Ascending aorta (tissue), 2 donors: ENCODE results near the gene ENO1. TPM values are rescaled to one million over a fixed set of nuclear protein-coding genes. Genes with fewer than 3 reads are reported as not detected.

Experiments used
- DNase-seq, 2 donors: peaks; one replicate each; pipeline ENCODE4 v3.0.0-alpha.2; 2019; ENCODE audit warnings: low spot score in 2 of 2
- H3K27ac ChIP-seq, 2 donors: fragments of 200-600 bp; sonication (generic); one replicate each; pipeline ENCODE4 v1.5.1; 2016 to 2017; ENCODE audit warnings: mild to moderate bottlenecking in 1 of 2
- H3K27me3 ChIP-seq: fragments of 200-600 bp; sonication (generic); one replicate; pipeline ENCODE4 v1.5.1; 2017
- H3K36me3 ChIP-seq, 2 donors: fragments of 200-600 bp; sonication (generic); one replicate each; pipeline ENCODE4 v1.5.1; 2016
- H3K4me1 ChIP-seq, 2 donors: fragments of 200-600 bp; sonication (generic); one replicate each; pipeline ENCODE4 v1.5.1; 2016 to 2017; ENCODE audit warnings: mild to moderate bottlenecking in 1 of 2
- H3K4me3 ChIP-seq, 2 donors: fragments of 200-600 bp; sonication (generic); one replicate each; pipeline ENCODE4 v1.5.1; 2016 to 2017; ENCODE audit warnings: mild to moderate bottlenecking in 1 of 2
- H3K9me3 ChIP-seq, 2 donors: fragments of 200-600 bp; sonication (generic); one replicate each; pipeline ENCODE4 v1.5.1; 2016
- intact Hi-C: fragments of 100-400 bp; cut with DNase I; formaldehyde crosslinking; loops from one replicate; pipeline ENCODE4 v1.15.1; 2023
- total RNA-seq: library from RNA; depleted of rRNA; stranded (reverse); fragments of >200 nt; gene quantifications from one replicate; pipeline ENCODE4 v1.1.0, GENCODE V29; 2016
- TF ChIP-seq, protein P1 (sequence below), 3 experiments: fragments of 200-600 bp in 2 of 3; fragments of 450-650 bp in 1 of 3; sonication (generic) in 2 of 3; IDR thresholded peaks; one replicate each; pipeline ENCODE4 v1.5.1; 2016 to 2019; ENCODE audit warnings: antibody characterized with exemption in 3 of 3, mild to moderate bottlenecking in 1 of 3, moderate library complexity in 1 of 3

The ENO1 gene
- total RNA-seq, 1 donor from 2014 or later = 637 TPM

DNA sequence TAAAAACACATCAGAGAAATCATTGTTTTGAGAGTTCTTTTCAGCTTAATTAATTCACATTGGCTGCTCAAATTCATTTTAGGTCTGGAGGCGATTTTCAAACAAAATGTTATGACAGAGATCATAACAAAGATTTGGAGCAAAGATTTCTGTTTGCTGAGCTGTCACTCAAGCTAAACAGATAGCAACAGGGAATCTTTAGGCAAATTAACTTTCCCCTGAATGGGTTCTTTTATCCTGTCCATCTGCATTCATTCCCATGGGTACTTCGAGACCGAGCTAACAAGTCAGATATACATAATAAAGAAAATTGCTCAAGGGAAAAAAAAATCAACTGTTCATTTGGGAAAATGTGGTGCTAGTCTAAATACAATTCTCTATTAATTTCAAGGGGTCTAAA lies 37.0 kb upstream of the ENO1 start:
- no peaks in the 10 kb centered on the region for H3K27me3 ChIP-seq
- no peaks in the 10 kb centered on the region for H3K4me1 ChIP-seq
- intact Hi-C loops = loop anchor here (10.0 kb wide), 1 partner anchor 279 kb away; no protein-coding TSS in a partner anchor
- TF ChIP-seq, protein P1, sequence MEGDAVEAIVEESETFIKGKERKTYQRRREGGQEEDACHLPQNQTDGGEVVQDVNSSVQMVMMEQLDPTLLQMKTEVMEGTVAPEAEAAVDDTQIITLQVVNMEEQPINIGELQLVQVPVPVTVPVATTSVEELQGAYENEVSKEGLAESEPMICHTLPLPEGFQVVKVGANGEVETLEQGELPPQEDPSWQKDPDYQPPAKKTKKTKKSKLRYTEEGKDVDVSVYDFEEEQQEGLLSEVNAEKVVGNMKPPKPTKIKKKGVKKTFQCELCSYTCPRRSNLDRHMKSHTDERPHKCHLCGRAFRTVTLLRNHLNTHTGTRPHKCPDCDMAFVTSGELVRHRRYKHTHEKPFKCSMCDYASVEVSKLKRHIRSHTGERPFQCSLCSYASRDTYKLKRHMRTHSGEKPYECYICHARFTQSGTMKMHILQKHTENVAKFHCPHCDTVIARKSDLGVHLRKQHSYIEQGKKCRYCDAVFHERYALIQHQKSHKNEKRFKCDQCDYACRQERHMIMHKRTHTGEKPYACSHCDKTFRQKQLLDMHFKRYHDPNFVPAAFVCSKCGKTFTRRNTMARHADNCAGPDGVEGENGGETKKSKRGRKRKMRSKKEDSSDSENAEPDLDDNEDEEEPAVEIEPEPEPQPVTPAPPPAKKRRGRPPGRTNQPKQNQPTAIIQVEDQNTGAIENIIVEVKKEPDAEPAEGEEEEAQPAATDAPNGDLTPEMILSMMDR (IDR thresholded peaks at IDR 0.05) = no peak
- no peak for DNase-seq
- no peak overlapping the region for H3K4me3 ChIP-seq
- no peaks in the 10 kb centered on the region for H3K9me3 ChIP-seq
- no peaks in the 10 kb centered on the region for H3K36me3 ChIP-seq
- H3K27ac ChIP-seq = no peak overlapping the region

DNA sequence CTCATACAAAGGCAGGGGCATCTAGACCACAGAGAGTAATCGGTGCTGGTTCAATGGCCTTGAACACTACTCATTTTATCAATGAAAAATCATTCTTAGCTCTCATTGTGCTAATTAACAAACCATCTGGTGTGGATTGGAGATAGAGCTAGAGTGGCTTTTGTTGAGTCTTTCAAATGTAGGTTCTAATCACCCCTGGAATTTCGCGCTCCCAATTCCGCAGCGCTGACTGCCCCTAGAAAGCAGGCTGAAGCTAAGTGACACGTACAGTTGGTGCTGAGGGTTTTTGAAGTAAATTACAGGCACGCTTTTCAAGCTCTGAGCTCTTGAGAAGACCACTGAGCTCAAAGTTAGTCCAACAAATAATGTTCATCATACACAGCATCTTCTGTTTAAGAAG lies 36.0 kb upstream of the ENO1 start:
- H3K9me3 ChIP-seq = no peaks in the 10 kb centered on the region
- intact Hi-C loops = loop anchor here (10.0 kb wide), 1 partner anchor 280 kb away; no protein-coding TSS in a partner anchor
- DNase-seq = no peak
- TF ChIP-seq, protein P1 (IDR thresholded peaks at IDR 0.05) = no peak
- no peak overlapping the region for H3K4me3 ChIP-seq
- no peak overlapping the region for H3K27ac ChIP-seq
- no peaks in the 10 kb centered on the region for H3K4me1 ChIP-seq
- no peaks in the 10 kb centered on the region for H3K36me3 ChIP-seq
- H3K27me3 ChIP-seq = no peaks in the 10 kb centered on the region

DNA sequence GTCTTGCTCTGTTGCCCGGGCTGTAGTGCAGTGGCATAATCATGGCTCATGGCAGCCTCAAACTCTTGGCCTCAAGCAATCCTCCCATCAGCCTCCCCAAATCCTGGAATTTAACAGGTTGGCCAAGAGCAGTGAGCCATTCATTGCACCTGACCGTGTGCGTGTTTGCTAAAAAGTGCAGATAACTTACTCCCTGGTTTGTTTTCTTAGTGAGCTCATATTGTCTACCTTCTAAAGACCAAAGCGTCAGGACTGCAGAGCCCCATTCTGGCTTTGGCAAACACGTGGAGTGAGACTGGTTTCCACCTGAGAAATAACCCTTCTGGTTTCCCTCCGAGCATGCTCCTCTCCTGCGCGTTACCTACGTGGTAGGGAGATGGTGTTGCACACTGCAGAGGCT lies 35.0 kb upstream of the ENO1 start:
- no peak for DNase-seq
- no peaks in the 10 kb centered on the region for H3K36me3 ChIP-seq
- no peaks in the 10 kb centered on the region for H3K9me3 ChIP-seq
- no peaks in the 10 kb centered on the region for H3K4me1 ChIP-seq
- TF ChIP-seq, protein P1 (IDR thresholded peaks at IDR 0.05) = no peak
- no peak overlapping the region for H3K4me3 ChIP-seq
- H3K27me3 ChIP-seq = no peaks in the 10 kb centered on the region
- no peak overlapping the region for H3K27ac ChIP-seq
- intact Hi-C loops = loop anchor here (10.0 kb wide), 1 partner anchor 281 kb away; no protein-coding TSS in a partner anchor

DNA sequence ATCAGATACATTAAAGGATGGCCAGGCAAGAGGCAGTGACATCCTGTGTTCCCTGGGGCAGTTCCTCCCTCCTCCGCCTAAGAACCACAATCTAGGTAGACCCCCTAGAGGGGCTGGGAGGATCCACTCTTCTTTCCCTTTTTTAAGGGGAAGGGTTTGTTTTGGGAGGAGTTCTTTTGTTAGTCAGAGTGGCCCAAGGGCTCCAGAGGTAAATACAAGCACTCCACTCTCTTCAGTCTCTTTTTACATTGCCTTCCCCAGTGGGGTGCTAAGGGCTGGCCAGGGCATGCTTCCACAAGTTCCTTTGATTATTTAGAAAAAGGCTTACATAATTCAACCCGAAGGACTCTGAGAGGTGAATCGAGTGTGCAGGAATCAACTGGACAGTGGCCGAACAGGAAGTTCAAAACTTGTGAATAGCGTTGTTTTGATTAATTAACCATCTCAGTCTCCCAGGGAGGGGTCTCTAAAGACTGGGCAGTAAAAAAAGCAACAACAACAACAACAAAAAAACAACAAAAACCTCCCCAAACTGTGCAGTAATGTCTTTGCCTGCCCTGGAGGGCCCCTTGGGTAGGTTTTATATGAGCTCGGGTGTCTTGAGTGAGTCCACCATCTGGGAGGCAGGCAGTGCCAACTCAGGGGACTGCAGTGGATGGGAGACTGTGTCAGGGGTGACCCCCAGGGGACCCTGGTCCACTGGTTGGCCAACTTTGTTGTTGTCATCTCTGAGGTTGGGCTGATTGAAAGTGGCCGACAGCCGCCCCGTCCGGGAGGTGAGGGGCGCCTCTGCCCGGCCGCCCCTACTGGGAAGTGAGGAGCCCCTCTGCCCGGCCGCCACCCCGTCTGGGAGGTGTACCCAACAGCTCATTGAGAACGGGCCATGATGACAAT lies 33.2 kb upstream of the ENO1 start:
- Histone ChIP-seq H3K27ac (no peak overlapping the region), H3K4me1 (no peaks in the 10 kb centered on the region), H3K27me3 (no peaks in the 10 kb centered on the region), H3K36me3 (no peaks in the 10 kb centered on the region), H3K4me3 (no peak overlapping the region), H3K9me3 (no peaks in the 10 kb centered on the region)
- TF ChIP-seq, protein P1 (IDR thresholded peaks at IDR 0.05) = no peak
- no peak for DNase-seq
- intact Hi-C loops = loop anchor here (10.0 kb wide), 1 partner anchor 283 kb away; no protein-coding TSS in a partner anchor

DNA sequence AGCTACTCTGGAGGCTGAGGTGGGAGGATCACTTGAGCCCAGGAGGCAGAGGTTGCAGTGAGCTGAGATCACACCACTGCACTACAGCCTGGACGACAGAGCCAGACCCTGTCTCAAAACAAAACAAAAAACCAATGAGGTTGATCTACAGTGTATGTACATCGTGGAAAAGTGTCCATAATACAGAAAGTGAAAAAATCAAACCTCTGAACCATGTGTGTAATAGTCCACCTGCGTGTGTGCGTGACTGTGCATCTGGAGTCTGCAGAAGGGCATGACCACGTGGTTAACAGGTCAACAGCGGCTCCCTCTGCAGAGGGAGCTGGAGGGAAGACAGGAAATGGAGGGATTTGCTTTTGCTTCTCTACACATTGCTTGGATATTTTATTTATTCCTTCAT lies 32.4 kb upstream of the ENO1 start:
- TF ChIP-seq, protein P1 (IDR thresholded peaks at IDR 0.05) = no peak
- H3K4me1 ChIP-seq = no peaks in the 10 kb centered on the region
- H3K27me3 ChIP-seq = no peaks in the 10 kb centered on the region
- no peaks in the 10 kb centered on the region for H3K9me3 ChIP-seq
- H3K36me3 ChIP-seq = no peaks in the 10 kb centered on the region
- intact Hi-C loops = loop anchor here (10.0 kb wide), 1 partner anchor 284 kb away; no protein-coding TSS in a partner anchor
- DNase-seq = no peak
- H3K27ac ChIP-seq = no peak overlapping the region
- H3K4me3 ChIP-seq = no peak overlapping the region
